Nucleus accumbens (tissue), 56 donors: ENCODE data around the gene GTF3C1.

Experiments used
- DNase-seq, 56 donors: peaks; one replicate each; lab custom pipeline; 2025; lab: John Stamatoyannopoulos, UW

The GTF3C1 gene

GRCh38 chr16:27520982-27521673, 28.6 kb downstream of the GTF3C1 start:
- no peak for DNase-seq

- DNase-seq = no peak
Measured at GRCh38 chr16:27518226-27518625, 31.5 kb downstream of the GTF3C1 start.

- DNase-seq = no peak
Measured at GRCh38 chr16:27517664-27518063, 32.0 kb downstream of the GTF3C1 start.

GRCh38 chr16:27516365-27516764, 33.3 kb downstream of the GTF3C1 start:
- no peak for DNase-seq

- DNase-seq = peak in 9 of 56 donors; percentile 6 to 62 (median 18)
Measured at GRCh38 chr16:27515874-27516353, 33.8 kb downstream of the GTF3C1 start.

GRCh38 chr16:27514806-27515205, 34.9 kb downstream of the GTF3C1 start:
- DNase-seq = peak in 7 of 56 donors; percentile 4 to 53 (median 15)

GRCh38 chr16:27511657-27512448, 37.9 kb downstream of the GTF3C1 start:
- DNase-seq = peak in 16 of 56 donors; percentile 2 to 56 (median 11)

- DNase-seq = peak in 21 of 56 donors; percentile 2 to 60 (median 27)
Measured at GRCh38 chr16:27508476-27508875, 41.2 kb downstream of the GTF3C1 start.

GRCh38 chr16:27506771-27507170, 42.9 kb downstream of the GTF3C1 start:
- DNase-seq = no peak

GRCh38 chr16:27505297-27506236, 44.1 kb downstream of the GTF3C1 start:
- peak in 12 of 56 donors; percentile 5 to 51 (median 21) for DNase-seq

- DNase-seq = no peak
Measured at GRCh38 chr16:27503662-27504061, 46.1 kb downstream of the GTF3C1 start.

- no peak for DNase-seq
Measured at GRCh38 chr16:27500801-27501200, 48.9 kb downstream of the GTF3C1 start.

GRCh38 chr16:27499659-27500055, 50.1 kb downstream of the GTF3C1 start:
- DNase-seq = peak in 19 of 56 donors; percentile 2 to 54 (median 25)

GRCh38 chr16:27498916-27499658, 50.6 kb downstream of the GTF3C1 start:
- DNase-seq = no peak

GRCh38 chr16:27498031-27498825, 51.5 kb downstream of the GTF3C1 start:
- no peak for DNase-seq

- DNase-seq = peak in 1 of 56 donors; percentile 7
Measured at GRCh38 chr16:27495191-27495590, 54.5 kb downstream of the GTF3C1 start.

GRCh38 chr16:27492588-27492979, 57.1 kb downstream of the GTF3C1 start:
- no peak for DNase-seq

- no peak for DNase-seq
Measured at GRCh38 chr16:27491894-27492587, 57.7 kb downstream of the GTF3C1 start.
